Brain microvascular endothelial cell (primary cell): ENCODE measurements around the gene MIER1.
A peak's percentile ranks its signal among the peaks of the same experiment; 100 is the strongest.

Source experiments
- DNase-seq: peaks from one replicate; pipeline ENCODE4 v3.0.0-alpha.2; 2020
- H3K27ac ChIP-seq: fragments of 250-450 bp; sonication (Bioruptor Pico); 2 replicates; pipeline ENCODE4 v1.5.1; 2020; ENCODE audit warnings: mild to moderate bottlenecking, moderate library complexity
- H3K27me3 ChIP-seq: fragments of 250-450 bp; sonication (Bioruptor Pico); replicated peaks from 2 replicates; pipeline ENCODE4 v1.5.1; 2020; ENCODE audit warnings: mild to moderate bottlenecking
- H3K36me3 ChIP-seq: fragments of 250-450 bp; sonication (Bioruptor Pico); replicated peaks from 2 replicates; pipeline ENCODE4 v1.5.1; 2020; ENCODE audit warnings: mild to moderate bottlenecking
- H3K4me3 ChIP-seq: 2 replicates; pipeline ENCODE4 v1.5.1; 2011; ENCODE audit warnings: low read depth, mild to moderate bottlenecking, control low read depth, low read length, moderate library complexity
- CTCF ChIP-seq: IDR thresholded peaks from 2 replicates; pipeline ENCODE4 v1.5.1; 2011; ENCODE audit warnings: low read depth, mild to moderate bottlenecking, moderate library complexity, low read length, control low read depth, inconsistent platforms; ENCODE audit errors: missing control alignments
- in situ Hi-C: cut with HindIII; loops from 2 replicates; pipeline ENCODE4 v1.10.0; 2017; ENCODE audit warnings: low sequenced_read_pairs, low pct_ligation_motif_present

Gene MIER1

DNA sequence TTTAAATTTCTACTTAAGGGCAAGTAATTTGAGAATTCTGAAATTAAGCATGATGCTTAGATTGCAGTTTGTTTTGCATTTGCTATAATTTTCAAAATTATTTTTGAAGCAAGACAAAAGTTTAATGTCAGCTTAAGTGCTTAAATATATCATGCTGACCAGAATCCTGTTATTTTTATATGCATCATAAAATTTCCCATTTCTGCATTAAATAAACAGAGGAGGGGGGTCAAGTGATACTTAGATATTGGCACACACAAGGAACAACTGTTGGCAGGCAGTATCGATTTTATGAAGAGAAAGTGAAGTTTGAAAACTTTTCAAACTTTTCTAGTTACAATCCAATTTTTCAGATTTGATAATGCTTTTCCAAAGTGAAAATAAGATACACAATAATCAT lies 61.0 kb downstream of the MIER1 start:
- Histone ChIP-seq H3K36me3 (peaks cover 26% of the 10 kb centered on the region), H3K27ac (no peak overlapping the region), H3K4me3 (no peak overlapping the region), H3K27me3 (no peaks in the 10 kb centered on the region)
- DNase-seq, result no peak
- TF ChIP-seq CTCF, result no peak
- in situ Hi-C loops, result no loop called here

DNA sequence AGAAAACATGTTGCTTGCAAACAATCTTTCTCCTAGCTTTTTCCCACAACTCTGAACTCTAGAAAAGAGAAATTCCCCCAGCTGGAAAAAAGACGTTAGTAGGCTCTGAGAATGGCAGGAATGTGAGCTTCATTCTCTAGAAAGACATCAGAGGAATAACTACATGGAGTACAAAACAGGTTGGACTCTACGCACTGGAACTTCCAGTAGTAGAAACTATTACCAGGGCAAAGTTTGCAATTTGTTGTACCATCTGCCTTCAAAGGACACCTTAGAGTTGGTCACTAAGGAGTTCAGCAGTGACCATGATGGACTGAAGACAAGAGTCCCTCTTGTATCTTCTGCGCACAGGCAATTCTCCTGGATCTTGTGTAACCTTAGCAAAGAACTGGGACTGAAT lies 68.3 kb downstream of the MIER1 start:
- Histone ChIP-seq H3K4me3 (no peak overlapping the region), H3K27me3 (no peaks in the 10 kb centered on the region), H3K36me3 (no peaks in the 10 kb centered on the region), H3K27ac (no peak overlapping the region)
- no peak for TF ChIP-seq CTCF
- in situ Hi-C loops, result no loop called here
- no peak for DNase-seq

DNA sequence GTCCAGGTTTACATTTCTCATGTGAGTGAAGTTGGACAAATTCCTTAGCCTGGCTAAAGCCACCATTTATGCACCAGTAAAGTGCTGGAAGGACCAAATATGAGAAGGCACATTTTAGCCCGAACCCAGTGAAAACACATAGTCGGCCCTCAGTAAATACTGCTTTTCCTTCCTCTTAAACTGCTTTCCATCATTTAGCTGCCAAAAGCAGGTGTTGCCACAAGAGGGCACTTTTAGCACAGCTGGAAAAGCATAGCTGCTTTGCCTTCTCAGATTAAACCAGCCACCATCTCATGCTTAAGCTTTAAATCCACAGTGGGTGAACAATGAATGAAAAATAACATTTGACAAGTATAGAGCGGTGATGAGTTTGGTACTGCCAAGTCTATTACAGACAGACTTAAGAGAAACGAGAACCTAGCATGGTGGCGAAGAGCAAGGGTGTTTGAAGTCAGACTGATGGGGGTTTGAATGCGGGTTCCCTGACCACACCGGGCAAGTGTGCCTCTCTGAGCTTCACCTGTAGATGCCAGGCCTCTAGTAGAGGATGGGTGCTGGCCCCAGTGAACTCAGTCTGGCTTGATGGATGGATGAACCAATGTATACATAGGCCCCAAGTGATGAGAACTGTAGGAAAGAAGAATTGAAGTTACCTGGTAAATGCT lies 71.4 kb downstream of the MIER1 start:
- in situ Hi-C loops, result no loop called here
- H3K36me3 ChIP-seq, result peaks cover 3% of the 10 kb centered on the region
- no peak overlapping the region for H3K4me3 ChIP-seq
- DNase-seq, result peak; percentile 74
- no peak overlapping the region for H3K27ac ChIP-seq
- TF ChIP-seq CTCF, result peak; percentile 89
- no peaks in the 10 kb centered on the region for H3K27me3 ChIP-seq

DNA sequence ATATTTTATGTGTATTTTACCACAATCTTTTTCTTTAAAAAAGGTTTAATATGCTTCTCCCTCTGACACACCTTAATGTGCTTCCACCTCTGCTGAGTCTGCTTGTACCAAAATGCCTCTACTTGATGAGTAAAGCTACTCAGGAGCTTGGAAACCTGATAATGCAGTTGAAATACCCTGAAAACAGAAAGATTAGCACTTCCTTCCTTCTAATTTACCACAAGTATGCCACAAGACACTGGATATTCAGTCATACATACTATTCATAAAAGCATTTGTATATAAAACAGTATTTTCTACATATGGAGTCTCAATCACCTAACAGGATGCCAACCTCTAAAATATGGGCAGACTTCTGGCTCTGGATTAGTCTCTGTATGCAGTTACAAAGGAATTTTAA lies 74.2 kb downstream of the MIER1 start:
- in situ Hi-C loops, result no loop called here
- Histone ChIP-seq H3K27me3 (no peaks in the 10 kb centered on the region), H3K27ac (no peak overlapping the region), H3K4me3 (no peak overlapping the region), H3K36me3 (peaks cover 3% of the 10 kb centered on the region)
- TF ChIP-seq CTCF, result no peak
- no peak for DNase-seq

DNA sequence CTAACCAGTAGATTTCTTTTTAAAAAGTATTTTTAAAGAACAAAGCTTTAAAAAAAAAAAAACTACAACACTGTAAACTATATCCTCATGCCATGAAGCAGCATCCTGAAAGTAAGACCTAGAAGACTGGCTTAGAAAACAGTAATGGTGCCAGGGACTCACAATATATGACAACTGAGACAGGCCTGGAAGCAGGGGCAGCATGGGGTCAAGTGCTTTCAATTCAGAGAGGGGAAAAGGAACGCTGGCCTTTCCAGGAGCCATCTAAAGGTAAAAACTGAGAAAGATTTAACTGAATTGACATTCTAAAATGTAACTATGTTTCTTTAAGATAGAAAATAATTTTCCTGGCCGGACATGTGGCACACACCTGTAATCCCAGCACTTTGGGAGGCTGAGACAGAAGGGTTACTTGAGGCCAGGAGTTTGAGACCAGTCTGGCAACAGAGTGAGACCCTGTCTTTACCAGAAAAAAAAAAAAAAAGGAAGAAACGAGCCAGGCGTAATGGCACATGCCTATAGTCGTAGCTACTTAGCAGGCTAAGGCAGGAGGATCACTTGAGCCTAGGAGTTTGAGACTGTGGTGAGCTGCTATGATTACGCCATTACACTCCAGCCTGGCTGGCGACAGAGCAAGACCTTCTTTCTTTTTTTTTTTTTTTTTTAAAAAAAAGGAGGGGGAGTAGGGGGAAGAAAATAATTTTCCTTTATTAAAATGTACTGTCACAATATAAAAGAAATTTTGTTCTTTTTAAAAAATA lies 75.0 kb downstream of the MIER1 start:
- in situ Hi-C loops, result no loop called here
- no peak overlapping the region for H3K4me3 ChIP-seq
- DNase-seq, result no peak
- TF ChIP-seq CTCF, result no peak
- no peak overlapping the region for H3K27ac ChIP-seq
- peaks cover 3% of the 10 kb centered on the region for H3K36me3 ChIP-seq
- H3K27me3 ChIP-seq, result no peaks in the 10 kb centered on the region
